Thyroid gland (tissue), 4 donors: ENCODE results near the gene FRS3. TPM values are rescaled to one million over a fixed set of nuclear protein-coding genes. Genes with fewer than 3 reads are reported as not detected.

Source experiments
- DNase-seq, 2 donors: peaks; one replicate each; pipeline ENCODE4 v3.0.0-alpha.2; 2019
- H3K27ac ChIP-seq, 3 donors: fragments of 200-600 bp; sonication (generic); 1 replicate in 2 of 3; 2 replicates in 1 of 3; pipeline ENCODE4 v1.5.1; 2016 to 2019; ENCODE audit warnings: mild to moderate bottlenecking in 1 of 3, moderate library complexity in 1 of 3
- H3K27me3 ChIP-seq: fragments of 200-600 bp; sonication (generic); one replicate; pipeline ENCODE4 v1.5.1; 2019
- H3K36me3 ChIP-seq, 2 donors: fragments of 200-600 bp; sonication (generic); one replicate each; pipeline ENCODE4 v1.5.1; 2016 to 2019
- H3K4me1 ChIP-seq, 2 donors: fragments of 200-600 bp; sonication (generic); one replicate each; pipeline ENCODE4 v1.5.1; 2017 to 2019
- H3K4me3 ChIP-seq, 3 donors: fragments of 200-600 bp; sonication (generic); replicated peaks in 1 of 3; 1 replicate in 2 of 3; 2 replicates in 1 of 3; pipeline ENCODE4 v1.5.1; 2016; ENCODE audit warnings: mild to moderate bottlenecking in 1 of 3
- H3K9me3 ChIP-seq: fragments of 200-600 bp; sonication (generic); one replicate; pipeline ENCODE4 v1.5.1; 2017
- POLR2A ChIP-seq, 2 donors: fragments of 450-650 bp; IDR thresholded peaks; one replicate each; pipeline ENCODE4 v1.6.1; 2017; ENCODE audit warnings: antibody characterized with exemption in 2 of 2, mild to moderate bottlenecking in 2 of 2, moderate library complexity in 1 of 2
- WGBS, 2 donors: methylation state at CpG; one replicate each; pipeline ENCODE4 v1.1.5; 2017; 5-methylcytosine and 5-hydroxymethylcytosine counted together
- intact Hi-C: fragments of 100-400 bp; cut with DNase I; formaldehyde crosslinking; loops from one replicate; pipeline ENCODE4 v1.15.1; 2023
- total RNA-seq, 4 donors: library from RNA; depleted of rRNA; stranded (reverse); fragments of >200 nt; gene quantifications; one replicate each; pipeline ENCODE4 v1.2.3, GENCODE V29; 2016
- TF ChIP-seq, protein P1 (sequence below), 6 experiments: fragments of 200-600 bp in 3 of 6; fragments of 450-650 bp in 3 of 6; sonication (generic) in 3 of 6; IDR thresholded peaks; one replicate each; pipeline ENCODE4 v1.5.1; 2016 to 2019; ENCODE audit warnings: antibody characterized with exemption in 6 of 6, mild to moderate bottlenecking in 2 of 6, inconsistent platforms in 1 of 6, moderate library complexity in 1 of 6

The FRS3 gene
- total RNA-seq, 4 donors from 2014 or later = 4.0 to 6.7 (median 5.8) TPM

DNA sequence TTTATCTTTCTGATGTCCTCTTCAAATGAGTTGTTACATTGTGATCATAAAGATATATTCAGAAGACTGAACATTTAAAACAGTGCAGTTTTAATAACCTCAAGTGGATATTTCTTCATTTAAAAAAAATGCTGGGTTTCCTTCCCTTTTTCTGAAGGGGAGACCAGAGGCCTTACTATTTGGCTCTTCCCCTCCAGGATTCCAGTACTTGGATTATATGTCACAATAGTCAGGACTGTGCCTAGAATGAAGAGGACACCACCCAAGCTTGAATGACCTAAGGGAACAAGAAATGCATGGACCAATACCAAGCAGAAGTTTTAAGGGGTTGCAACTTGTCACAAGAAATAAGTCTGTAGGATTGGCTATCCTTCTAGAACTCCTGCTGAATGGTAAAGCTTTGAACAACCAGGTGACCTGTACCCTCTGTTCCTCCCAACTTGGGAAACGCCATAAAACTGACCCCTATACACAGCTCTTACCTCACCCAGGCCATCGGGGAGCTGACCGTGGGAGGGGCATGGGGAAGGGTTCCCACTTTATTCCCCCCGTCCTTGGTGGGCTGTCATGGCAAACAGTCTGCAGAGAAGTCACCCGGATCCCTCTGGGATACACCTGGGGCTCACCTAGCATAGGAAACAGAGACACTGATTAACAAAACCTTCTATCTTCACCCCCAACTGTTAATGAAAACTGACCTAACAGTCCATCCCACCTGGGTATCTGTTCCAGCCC lies 2.0 kb downstream of the FRS3 start:
- H3K4me1 ChIP-seq = peaks cover 20% of the 10 kb centered on the region in 2 donors
- intact Hi-C loops = loop anchor here (5.0 to 10.0 kb wide), 2 partner anchors 40 to 73 kb away; partner anchors contain the start of gene TFEB
- TF ChIP-seq POLR2A (IDR thresholded peaks at IDR 0.05) = no peak
- no peaks in the 10 kb centered on the region for H3K9me3 ChIP-seq
- no peak overlapping the region for H3K4me3 ChIP-seq
- DNase-seq = no peak
- no peak overlapping the region for H3K27ac ChIP-seq
- H3K27me3 ChIP-seq = no peaks in the 10 kb centered on the region
- 86 to 91% methylated on average over 5 of the region's 5 CpGs for WGBS, 2 donors
- H3K36me3 ChIP-seq = peaks cover 26 to 27% of the 10 kb centered on the region in 2 donors

DNA sequence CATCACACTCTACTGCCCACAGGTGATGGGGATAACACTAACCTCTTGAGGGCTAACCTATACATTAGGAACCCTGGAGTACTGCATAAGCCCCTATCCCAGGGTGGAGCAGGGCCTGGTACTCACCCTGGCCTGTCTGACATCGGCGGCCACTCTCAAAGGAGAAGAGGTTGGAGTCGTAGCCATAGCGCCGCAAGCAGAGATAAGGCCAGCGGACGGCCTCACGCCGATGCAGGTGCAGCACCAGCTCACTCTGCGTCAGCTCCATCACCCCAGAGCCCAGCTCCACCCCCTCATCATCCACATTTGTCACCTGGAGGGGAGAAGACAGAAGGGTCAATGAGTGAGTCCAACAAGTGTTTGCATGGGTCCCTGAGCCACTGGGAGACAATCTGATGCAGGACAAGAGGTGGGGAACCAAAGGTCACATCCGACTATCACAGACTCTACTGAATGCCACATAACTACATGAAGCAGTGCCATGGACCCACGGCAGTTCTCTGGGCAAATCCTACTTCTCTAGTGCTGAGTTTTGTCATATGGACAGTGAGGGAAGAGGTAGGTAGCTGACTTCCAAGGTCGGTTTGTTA lies 4.3 kb downstream of the FRS3 start:
- TF ChIP-seq POLR2A (IDR thresholded peaks at IDR 0.05) = no peak
- TF ChIP-seq, protein P1, sequence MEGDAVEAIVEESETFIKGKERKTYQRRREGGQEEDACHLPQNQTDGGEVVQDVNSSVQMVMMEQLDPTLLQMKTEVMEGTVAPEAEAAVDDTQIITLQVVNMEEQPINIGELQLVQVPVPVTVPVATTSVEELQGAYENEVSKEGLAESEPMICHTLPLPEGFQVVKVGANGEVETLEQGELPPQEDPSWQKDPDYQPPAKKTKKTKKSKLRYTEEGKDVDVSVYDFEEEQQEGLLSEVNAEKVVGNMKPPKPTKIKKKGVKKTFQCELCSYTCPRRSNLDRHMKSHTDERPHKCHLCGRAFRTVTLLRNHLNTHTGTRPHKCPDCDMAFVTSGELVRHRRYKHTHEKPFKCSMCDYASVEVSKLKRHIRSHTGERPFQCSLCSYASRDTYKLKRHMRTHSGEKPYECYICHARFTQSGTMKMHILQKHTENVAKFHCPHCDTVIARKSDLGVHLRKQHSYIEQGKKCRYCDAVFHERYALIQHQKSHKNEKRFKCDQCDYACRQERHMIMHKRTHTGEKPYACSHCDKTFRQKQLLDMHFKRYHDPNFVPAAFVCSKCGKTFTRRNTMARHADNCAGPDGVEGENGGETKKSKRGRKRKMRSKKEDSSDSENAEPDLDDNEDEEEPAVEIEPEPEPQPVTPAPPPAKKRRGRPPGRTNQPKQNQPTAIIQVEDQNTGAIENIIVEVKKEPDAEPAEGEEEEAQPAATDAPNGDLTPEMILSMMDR (IDR thresholded peaks at IDR 0.05) = no peak
- DNase-seq = no peak
- intact Hi-C loops = loop anchor here (5.0 to 10.0 kb wide), 2 partner anchors 38 to 71 kb away; partner anchors contain the start of gene TFEB
- H3K4me1 ChIP-seq = peaks cover 7% of the 10 kb centered on the region in 2 donors
- no peaks in the 10 kb centered on the region for H3K9me3 ChIP-seq
- 94 to 97% methylated on average over 13 of the region's 13 CpGs for WGBS, 2 donors
- H3K27ac ChIP-seq = no peak overlapping the region
- peaks cover 47 to 49% of the 10 kb centered on the region in 2 donors for H3K36me3 ChIP-seq
- no peaks in the 10 kb centered on the region for H3K27me3 ChIP-seq
- no peak overlapping the region for H3K4me3 ChIP-seq

DNA sequence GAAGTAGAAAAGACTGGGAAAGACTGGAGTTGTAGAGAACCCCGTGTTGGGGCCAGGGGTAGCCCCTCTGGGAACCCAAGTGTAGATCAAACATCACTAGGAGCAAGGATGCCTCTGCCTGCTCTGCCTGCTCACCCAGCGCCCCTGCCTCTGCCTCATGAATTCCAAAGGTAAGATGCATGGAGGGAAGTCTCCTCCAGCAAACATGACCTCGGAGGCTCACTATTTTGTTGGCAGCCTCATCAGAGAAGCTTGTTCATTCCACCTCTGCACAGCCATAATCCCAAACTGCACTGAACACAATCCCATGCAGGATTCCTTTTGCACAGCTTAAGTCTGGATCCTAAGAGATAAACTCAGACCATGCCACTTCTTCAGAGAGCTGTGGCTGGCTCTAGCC lies 4.9 kb downstream of the FRS3 start:
- H3K9me3 ChIP-seq = no peaks in the 10 kb centered on the region
- intact Hi-C loops = loop anchor here (5.0 to 10.0 kb wide), 2 partner anchors 38 to 70 kb away; partner anchors contain the start of gene TFEB
- no peak overlapping the region for H3K27ac ChIP-seq
- DNase-seq = no peak
- no peaks in the 10 kb centered on the region for H3K27me3 ChIP-seq
- 91 to 97% methylated on average over 3 of the region's 3 CpGs for WGBS, 2 donors
- no peak overlapping the region for H3K4me3 ChIP-seq
- TF ChIP-seq, protein P1 (IDR thresholded peaks at IDR 0.05) = no peak
- no peak for TF ChIP-seq POLR2A (IDR thresholded peaks at IDR 0.05)
- H3K36me3 ChIP-seq = peaks cover 49 to 51% of the 10 kb centered on the region in 2 donors
- H3K4me1 ChIP-seq = peaks cover 7% of the 10 kb centered on the region in 2 donors

DNA sequence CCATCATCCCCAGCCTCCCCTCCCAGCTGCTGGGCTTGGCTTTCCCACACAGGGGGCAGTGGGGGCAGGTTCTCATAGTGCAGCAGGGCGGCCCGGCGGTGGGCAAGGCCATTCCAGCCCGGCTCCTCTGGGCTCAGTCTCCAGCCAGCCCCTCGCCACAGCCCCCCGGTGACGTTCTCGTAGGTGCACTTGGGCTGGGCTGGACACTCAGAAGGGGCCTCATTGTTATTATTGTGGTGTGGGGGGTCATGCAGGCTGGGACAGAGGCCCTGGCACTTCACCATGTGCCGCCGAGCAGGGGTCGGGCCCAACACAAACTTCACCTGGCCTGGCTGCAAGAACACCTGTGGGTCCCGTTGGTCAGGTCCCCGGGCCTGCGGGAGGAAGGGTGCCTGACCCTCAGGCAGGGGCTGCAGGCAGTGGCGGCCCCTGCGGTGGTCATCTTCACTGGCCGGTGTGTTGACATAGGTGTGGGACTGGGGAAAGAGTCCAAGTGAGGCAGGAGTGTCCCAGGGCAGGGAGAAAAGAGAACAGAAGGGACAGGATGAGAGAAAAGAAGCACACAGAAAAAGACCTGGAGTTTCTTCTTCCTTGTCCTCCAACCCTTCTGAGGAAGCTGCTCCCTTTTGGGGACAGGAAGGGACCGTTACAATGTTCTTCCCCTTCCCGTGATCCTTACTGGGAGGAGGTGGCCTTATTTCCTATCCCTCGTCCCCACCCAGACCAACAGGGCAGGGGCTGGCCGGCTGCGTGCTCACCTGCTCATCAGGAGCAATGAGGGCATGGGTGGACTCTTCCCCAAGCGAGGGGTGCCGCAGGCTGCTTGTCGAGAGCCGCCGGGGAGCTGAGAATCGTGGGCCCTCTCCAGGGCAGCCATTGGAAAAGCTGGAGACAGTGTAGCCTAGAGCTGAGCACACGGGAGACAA lies 8.4 kb downstream of the FRS3 start:
- 89 to 90% methylated on average over 22 to 23 of the region's 29 CpGs for WGBS, 2 donors
- H3K4me1 ChIP-seq = peaks cover 0 to 12% of the 10 kb centered on the region in 2 donors
- no peaks in the 10 kb centered on the region for H3K27me3 ChIP-seq
- H3K36me3 ChIP-seq = peaks cover 42 to 44% of the 10 kb centered on the region in 2 donors
- H3K4me3 ChIP-seq = no peak overlapping the region
- no peak overlapping the region for H3K27ac ChIP-seq
- DNase-seq = no peak
- intact Hi-C loops = loop anchor here (10.0 kb wide), 1 partner anchor 67 kb away; no protein-coding TSS in a partner anchor
- no peak for TF ChIP-seq POLR2A (IDR thresholded peaks at IDR 0.05)
- TF ChIP-seq, protein P1 (IDR thresholded peaks at IDR 0.05) = no peak
- no peaks in the 10 kb centered on the region for H3K9me3 ChIP-seq
